ENCODE measurements around the gene GOLGA5.

GRCh38 chr14:92883066-92883465, 89.0 kb downstream of the GOLGA5 start:
- no peak for TF ChIP-seq POLR2A (IDR thresholded peaks at IDR 0.05)
- TF ChIP-seq CTCF (IDR thresholded peaks at IDR 0.05): no peak

Measured in right lobe of liver (tissue), 4 donors.